HEK293T (cell line): ENCODE measurements around the gene EPS8.

Experiments
- CTCF ChIA-PET: fragments of 350-600 bp; formaldehyde crosslinking; extraction: SDS; loops from one replicate; lab custom pipeline; 2021; ENCODE audit warnings: antibody characterized with exemption, inconsistent platforms; lab: Yijun Ruan, JAX
- POLR2A ChIA-PET: fragments of 350-600 bp; formaldehyde crosslinking; extraction: SDS; loops from one replicate; lab custom pipeline; 2020; ENCODE audit warnings: antibody characterized with exemption, inconsistent platforms; lab: Yijun Ruan, JAX
- DNase-seq: peaks from one replicate; pipeline ENCODE4 v3.0.0; 2012; ENCODE audit warnings: mixed read lengths; ENCODE audit errors: extremely low spot score
- ARNT ChIP-seq: fragments of 450-650 bp; IDR thresholded peaks from 2 replicates; pipeline ENCODE4 v1.6.1; 2017; ENCODE audit warnings: mild to moderate bottlenecking
- BHLHE40 ChIP-seq: fragments of 450-650 bp; IDR thresholded peaks from 2 replicates; pipeline ENCODE4 v1.6.1; 2016; ENCODE audit warnings: mild to moderate bottlenecking, moderate library complexity, borderline replicate concordance
- CTBP1 ChIP-seq: fragments of 450-650 bp; IDR thresholded peaks from 2 replicates; pipeline ENCODE4 v1.6.1; 2016; ENCODE audit warnings: borderline replicate concordance
- ELF4 ChIP-seq: fragments of 450-650 bp; IDR thresholded peaks from 2 replicates; pipeline ENCODE4 v1.6.1; 2017; ENCODE audit warnings: antibody characterized with exemption
- FOXA1 ChIP-seq: fragments of 450-650 bp; IDR thresholded peaks from 2 replicates; pipeline ENCODE4 v1.6.1; 2016; ENCODE audit warnings: mild to moderate bottlenecking
- FOXK2 ChIP-seq: fragments of 450-650 bp; IDR thresholded peaks from 2 replicates; pipeline ENCODE4 v1.6.1; 2016; ENCODE audit warnings: mild to moderate bottlenecking
- FOXM1 ChIP-seq: fragments of 450-650 bp; IDR thresholded peaks from 2 replicates; pipeline ENCODE4 v1.6.1; 2017; ENCODE audit warnings: mild to moderate bottlenecking, borderline replicate concordance
- HDGF ChIP-seq: fragments of 450-650 bp; IDR thresholded peaks from 2 replicates; pipeline ENCODE4 v1.6.1; 2017; ENCODE audit warnings: antibody characterized with exemption, borderline replicate concordance
- L3MBTL2 ChIP-seq: fragments of 450-650 bp; conservative IDR thresholded peaks from 2 replicates; pipeline ENCODE4 v1.6.1; 2016; ENCODE audit warnings: mild to moderate bottlenecking
- LEF1 ChIP-seq: fragments of 450-650 bp; IDR thresholded peaks from 2 replicates; pipeline ENCODE4 v1.6.1; 2017; ENCODE audit warnings: mild to moderate bottlenecking, borderline replicate concordance
- NFRKB ChIP-seq: fragments of 450-650 bp; IDR thresholded peaks from 2 replicates; pipeline ENCODE4 v1.6.1; 2016; ENCODE audit warnings: mild to moderate bottlenecking, moderate library complexity
- SP1 ChIP-seq: fragments of 450-650 bp; IDR thresholded peaks from 2 replicates; pipeline ENCODE4 v1.6.1; 2017
- SUZ12 ChIP-seq: fragments of 450-650 bp; IDR thresholded peaks from 2 replicates; pipeline ENCODE4 v1.6.1; 2016; ENCODE audit warnings: mild to moderate bottlenecking
- TARDBP ChIP-seq: fragments of 450-650 bp; IDR thresholded peaks from 2 replicates; pipeline ENCODE4 v1.6.1; 2016
- ZNF384 ChIP-seq: fragments of 450-650 bp; IDR thresholded peaks from 2 replicates; pipeline ENCODE4 v1.6.1; 2016
- TF ChIP-seq, protein P1 (sequence below): fragments of 450-650 bp; IDR thresholded peaks from 2 replicates; pipeline ENCODE4 v1.6.1; 2016

EPS8 gene

DNA sequence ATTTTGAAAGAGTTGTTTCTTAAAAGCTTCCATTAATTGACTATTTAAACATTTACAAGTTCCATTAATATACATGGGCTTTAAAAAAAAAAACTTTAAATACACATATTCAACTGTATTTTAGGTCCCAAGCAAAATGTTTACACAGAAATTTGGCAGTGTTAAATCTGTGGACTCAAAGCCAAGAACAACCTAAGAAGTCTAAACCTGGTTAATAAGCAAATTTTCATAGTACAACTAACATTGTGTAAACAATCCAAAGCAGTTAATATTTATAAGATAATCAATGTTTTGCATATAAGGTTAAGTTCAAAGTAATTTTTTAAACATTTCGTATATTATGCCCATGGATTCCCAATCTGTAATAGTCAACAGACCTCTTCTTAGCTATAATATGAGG, 77.0 kb downstream of the EPS8 start:
- CTCF ChIA-PET = no interaction called here
- POLR2A ChIA-PET = no interaction called here
- TF ChIP-seq CTBP1 (no peak), FOXA1 (no peak), NFRKB (no peak), ARNT (no peak), ELF4 (no peak), ZNF384 (no peak), SUZ12 (no peak), LEF1 (no peak), HDGF (no peak), BHLHE40 (no peak), SP1 (no peak), FOXM1 (no peak), FOXK2 (no peak), TARDBP (no peak), L3MBTL2 (no peak)
- TF ChIP-seq, protein P1, sequence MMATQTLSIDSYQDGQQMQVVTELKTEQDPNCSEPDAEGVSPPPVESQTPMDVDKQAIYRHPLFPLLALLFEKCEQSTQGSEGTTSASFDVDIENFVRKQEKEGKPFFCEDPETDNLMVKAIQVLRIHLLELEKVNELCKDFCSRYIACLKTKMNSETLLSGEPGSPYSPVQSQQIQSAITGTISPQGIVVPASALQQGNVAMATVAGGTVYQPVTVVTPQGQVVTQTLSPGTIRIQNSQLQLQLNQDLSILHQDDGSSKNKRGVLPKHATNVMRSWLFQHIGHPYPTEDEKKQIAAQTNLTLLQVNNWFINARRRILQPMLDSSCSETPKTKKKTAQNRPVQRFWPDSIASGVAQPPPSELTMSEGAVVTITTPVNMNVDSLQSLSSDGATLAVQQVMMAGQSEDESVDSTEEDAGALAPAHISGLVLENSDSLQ = no peak
- no peak for DNase-seq

DNA sequence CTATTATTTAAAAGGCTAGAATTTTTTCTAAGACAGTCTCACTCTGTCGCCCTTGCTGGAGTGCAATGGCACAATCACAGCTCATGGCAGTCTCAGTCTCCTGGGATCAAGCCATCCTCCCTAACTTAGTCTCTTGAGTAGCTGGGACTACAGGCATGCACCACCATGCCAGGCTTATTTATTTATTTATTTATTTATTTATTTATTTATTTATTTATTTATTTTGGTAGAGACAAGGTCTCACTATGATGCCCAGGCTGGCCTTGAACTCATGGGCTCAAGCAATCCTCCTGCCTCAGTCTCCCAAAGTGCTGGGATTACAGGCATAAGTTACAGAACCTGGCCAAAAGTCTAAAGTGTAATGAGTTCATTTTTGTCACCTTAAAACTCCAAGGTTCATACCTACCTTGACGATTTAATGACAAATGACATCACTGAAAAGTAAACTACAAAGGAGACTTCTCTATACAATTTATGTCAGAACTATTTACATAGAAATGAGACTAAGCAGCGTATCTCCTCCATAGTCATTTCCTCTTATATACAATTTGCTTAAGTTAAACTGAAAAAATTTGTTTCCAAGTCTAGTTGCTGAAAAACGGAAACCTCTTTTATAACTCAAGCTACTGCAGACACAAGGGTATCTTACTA, 78.2 kb downstream of the EPS8 start:
- POLR2A ChIA-PET = no interaction called here
- CTCF ChIA-PET = no interaction called here
- TF ChIP-seq HDGF (no peak), TARDBP (no peak), BHLHE40 (no peak), NFRKB (no peak), CTBP1 (no peak), ARNT (no peak), FOXK2 (no peak), LEF1 (no peak)
- DNase-seq = no peak

GRCh38 chr12:15709551-15709950, 79.6 kb downstream of the EPS8 start:
- TF ChIP-seq ZNF384 = no peak
- TF ChIP-seq LEF1 = no peak
- TF ChIP-seq BHLHE40 = no peak
- TF ChIP-seq TARDBP = no peak
- TF ChIP-seq, protein P1 = no peak
- TF ChIP-seq FOXM1 = no peak
- TF ChIP-seq SP1 = no peak
- no peak for TF ChIP-seq L3MBTL2
- TF ChIP-seq CTBP1 = no peak
- TF ChIP-seq FOXK2 = no peak
- TF ChIP-seq ARNT = no peak

DNA sequence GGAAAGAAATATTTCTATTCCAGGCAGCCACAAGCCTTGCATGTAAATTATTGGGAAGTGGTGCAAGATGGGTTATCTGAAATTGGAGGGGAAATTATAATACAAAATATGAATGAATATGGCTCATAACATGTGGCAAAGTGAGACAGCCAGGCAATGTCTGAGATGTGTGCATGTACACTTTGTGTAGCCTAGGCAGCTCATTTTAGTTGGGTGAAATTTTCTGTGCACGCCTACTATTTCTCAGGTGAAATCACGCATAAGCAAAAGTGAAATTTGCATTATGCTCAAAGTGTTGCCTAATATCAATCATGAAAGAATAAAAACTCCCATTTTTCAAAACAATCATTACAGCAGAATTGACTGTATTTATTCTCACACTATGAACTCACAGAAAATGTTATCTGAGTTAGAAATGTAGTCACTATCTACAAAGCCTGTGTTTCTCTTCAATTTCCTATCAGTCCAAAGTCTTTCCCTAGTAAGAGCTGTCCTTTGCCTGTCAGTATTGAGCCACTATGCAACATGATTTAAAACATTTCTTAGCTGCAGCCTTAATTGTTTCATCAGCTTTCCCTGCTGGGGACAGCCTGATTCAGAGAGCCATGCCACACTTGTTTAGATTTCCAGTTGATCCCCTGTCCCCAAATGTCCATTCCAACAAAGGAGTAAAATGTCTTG, 80.7 kb downstream of the EPS8 start:
- TF ChIP-seq FOXK2 = no peak
- TF ChIP-seq NFRKB = no peak
- TF ChIP-seq SUZ12 = no peak
- TF ChIP-seq, protein P1 = no peak
- no peak for TF ChIP-seq BHLHE40
- no peak for TF ChIP-seq TARDBP
- TF ChIP-seq ARNT = no peak
- no peak for TF ChIP-seq ELF4
- no peak for TF ChIP-seq SP1
- no peak for TF ChIP-seq FOXM1
- TF ChIP-seq ZNF384 = no peak
- TF ChIP-seq HDGF = no peak
- no peak for TF ChIP-seq L3MBTL2
- no peak for TF ChIP-seq FOXA1
- TF ChIP-seq CTBP1 = no peak
- TF ChIP-seq LEF1 = no peak
- ChIA-PET CTCF (no interaction called here), POLR2A (no interaction called here)
- DNase-seq = no peak

More at GRCh38 chr12:15709551-15709950, 79.6 kb downstream of the EPS8 start:
- ChIA-PET POLR2A (no interaction called here), CTCF (no interaction called here)
- DNase-seq = no peak

DNA sequence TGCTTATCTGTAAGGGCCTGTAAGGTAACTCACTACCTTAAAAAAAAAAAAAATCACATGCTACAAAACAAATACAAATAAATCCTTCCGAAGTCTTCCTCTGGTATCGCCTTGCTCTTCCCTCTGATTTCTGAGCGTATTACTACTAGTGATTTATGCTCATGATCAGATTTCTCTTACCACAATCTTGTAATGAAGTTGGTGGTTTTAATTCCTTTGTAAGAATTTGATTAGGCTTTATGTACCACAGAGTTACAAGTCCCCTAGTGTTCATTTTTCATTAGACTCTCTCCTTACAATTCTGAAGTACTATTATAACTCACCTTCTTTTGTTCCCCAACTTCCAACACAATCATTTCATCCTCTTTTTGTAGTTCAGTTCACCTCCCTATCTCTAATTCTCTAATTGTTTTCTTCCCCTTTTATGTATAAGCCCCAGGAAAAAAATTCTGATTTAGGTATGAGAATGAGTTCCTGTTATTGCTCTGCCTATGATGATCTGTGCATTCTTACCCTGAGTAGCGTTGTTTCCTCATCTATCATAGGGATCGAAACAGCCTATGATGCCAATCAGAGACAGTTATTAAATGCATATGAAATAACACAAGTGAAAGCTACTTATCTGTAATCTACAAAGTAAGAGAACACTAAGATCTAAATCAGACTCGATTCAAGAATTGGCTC, 81.5 kb downstream of the EPS8 start:
- DNase-seq = no peak
- POLR2A ChIA-PET = no interaction called here
- CTCF ChIA-PET = no interaction called here
- TF ChIP-seq L3MBTL2 (no peak), ZNF384 (no peak), ELF4 (no peak), BHLHE40 (no peak), FOXK2 (no peak), SP1 (no peak), FOXA1 (no peak), HDGF (no peak), NFRKB (no peak), SUZ12 (no peak), LEF1 (no peak), ARNT (no peak), FOXM1 (no peak)
- TF ChIP-seq, protein P1 = no peak
